Heart left ventricle (tissue), 16 donors: ENCODE data around the gene XDH. TPM values are rescaled to one million over a fixed set of nuclear protein-coding genes. Genes with fewer than 3 reads are reported as not detected.
A peak's percentile ranks its signal among the peaks of the same experiment; 100 is the strongest.

ENCODE experiments used
- ATAC-seq, 4 donors: fragments of 200-7000 bp; cut with Tn5 transposase; one replicate each; pipeline ENCODE4 v1.9.1; 2020 to 2022; ENCODE audit warnings: moderate library complexity in 4 of 4, mild to moderate bottlenecking in 3 of 4, moderate number of reproducible peaks in 1 of 4
- DNase-seq, 5 donors: peaks; one replicate each; pipeline ENCODE4 v3.0.0-alpha.2; 2020
- H3K27ac ChIP-seq, 12 donors: fragments of 200-600 bp; sonication (generic) in 4 of 12; one replicate each; pipeline versions ENCODE4 v1.5.0 to v1.8.0; 2016 to 2022; ENCODE audit warnings: mild to moderate bottlenecking in 2 of 12
- H3K27me3 ChIP-seq, 9 donors: fragments of 200-600 bp; sonication (generic) in 2 of 9; one replicate each; pipeline versions ENCODE4 v1.5.1 to v1.8.0; 2016 to 2022; ENCODE audit warnings: mild to moderate bottlenecking in 3 of 9
- H3K36me3 ChIP-seq, 9 donors: fragments of 200-600 bp; sonication (generic) in 2 of 9; one replicate each; pipeline versions ENCODE4 v1.5.0 to v1.8.0; 2018 to 2022; ENCODE audit warnings: mild to moderate bottlenecking in 2 of 9
- H3K4me1 ChIP-seq, 12 donors: fragments of 200-600 bp; sonication (generic) in 4 of 12; one replicate each; pipeline versions ENCODE4 v1.5.0 to v1.8.0; 2016 to 2022; ENCODE audit warnings: mild to moderate bottlenecking in 3 of 12
- H3K4me3 ChIP-seq, 12 donors: fragments of 200-600 bp; sonication (generic) in 4 of 12; one replicate each; pipeline versions ENCODE4 v1.5.0 to v1.8.0; 2017 to 2022; ENCODE audit warnings: mild to moderate bottlenecking in 9 of 12, moderate library complexity in 4 of 12
- H3K9me3 ChIP-seq, 12 donors: fragments of 200-600 bp; sonication (generic) in 4 of 12; one replicate each; pipeline versions ENCODE4 v1.5.0 to v1.8.0; 2016 to 2022; ENCODE audit warnings: mild to moderate bottlenecking in 1 of 12
- CTCF ChIP-seq, 12 donors: fragments of 200-600 bp; sonication (generic) in 4 of 12; IDR thresholded peaks; one replicate each; pipeline versions ENCODE4 v1.5.0 to v1.8.0; 2018 to 2022; ENCODE audit warnings: antibody characterized with exemption in 12 of 12, mild to moderate bottlenecking in 5 of 12
- POLR2A ChIP-seq, 2 donors: fragments of 450-650 bp; IDR thresholded peaks; one replicate each; pipeline ENCODE4 v1.6.1; 2017; ENCODE audit warnings: antibody characterized with exemption in 2 of 2, mild to moderate bottlenecking in 2 of 2, moderate library complexity in 2 of 2
- WGBS, 4 donors: extraction: QIAGEN DNeasy Blood & Tissue Kit in 2 of 4; methylation state at CpG; one replicate each; pipeline versions ENCODE4 v1.1.5 to v1.1.7; 2013 to 2018; 5-methylcytosine and 5-hydroxymethylcytosine counted together
- intact Hi-C, 10 donors: fragments of 100-400 bp; cut with DNase I; formaldehyde crosslinking; loops; one replicate each; pipeline versions ENCODE4 v1.11.1 to v1.14.2; 2022
- polyA plus RNA-seq, 2 donors: library from polyadenylated mRNA; stranded (reverse); fragments of 200-250 nt; gene quantifications; one replicate each; pipeline ENCODE4 v1.2.3, GENCODE V29; 2013
- total RNA-seq, 9 donors: library from RNA; depleted of rRNA in 2 of 9; stranded (reverse); fragments of >200 nt in 2 of 9; fragmentation: NEBNext Ultra II Directional in 3 of 9; extraction: Animal tissue kit (Norgen Biotek cat#: 25700) in 3 of 9; gene quantifications; one replicate each; pipeline versions ENCODE4 v1.1.0 to v1.2.4, GENCODE V29; 2016 to 2023
- donor health status: ischemic (EF 13 %, LVEDD 7.1; RV severe dilation, severe dysfunction).
- donor health status: healthy with polysubstance abuse.
- donor health status: DM: no; HTN: yes; CAD: no.
- donor health status: DM: no; HTN: no; CAD: no.
- donor health status: ischemic (EF 25% LVEDD 6.9; RV normal size, moderate dysfunction).
- donor health status: ischemic (EF 25% LVEDD 5.7; RV mildly dilated, moderate dysfunction).
- donor health status: healthy.
- donor health status: DM: yes; HTN: yes; CAD: no.
- donor health status: ischemic (EF 35%, LVEDD 5.7; RV mildly dilated, moderate dysfunction).
- donor health status: nonischemic (EF 11% LVEDD 7.7; RV severe dilation, severe dysfunction).
- donor health status: DM: yes; HTN: yes; CAD: no.
- donor health status: PGD.
- donor health status: ischemic (EF 29% LVEDD 5.4; RV normal size, mild dysfunction).
- donor health status: nonischemic (EF 23%, LVEDD 6.1; RV moderate dilation, normal function).

Gene XDH
- total and polyA plus RNA-seq, 11 donors: 0.06 to 0.08 TPM; not detected in 9

DNA sequence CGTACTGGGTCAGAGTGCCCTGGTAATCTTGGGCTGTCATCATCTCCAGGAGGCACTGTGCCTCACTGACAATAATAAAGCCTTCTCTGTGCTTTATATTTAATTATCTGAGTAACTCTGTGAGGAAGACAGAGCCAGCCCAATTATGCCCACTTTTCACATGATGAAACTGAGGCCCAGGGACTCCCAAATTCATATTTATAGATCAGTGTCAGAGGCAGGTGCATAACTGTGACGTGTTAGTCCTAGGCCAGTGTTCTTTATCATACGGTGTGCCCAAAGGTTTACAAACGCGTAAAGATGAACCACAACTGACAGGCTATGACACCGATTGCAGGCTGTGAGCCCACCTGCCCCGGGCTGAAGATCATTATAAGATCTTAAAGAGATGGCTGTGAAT is 65.4 kb downstream of the XDH start:
- Histone ChIP-seq H3K36me3 (no peaks in the 10 kb centered on the region), H3K4me1 (no peaks in the 10 kb centered on the region), H3K27me3 (peaks cover 0 to 10% (median 0%) of the 10 kb centered on the region in 9 donors), H3K4me3 (no peak overlapping the region), H3K9me3 (peaks cover 0 to 5% (median 0%) of the 10 kb centered on the region in 12 donors), H3K27ac (no peak overlapping the region)
- WGBS, 4 donors: 83 to 88% (median 85%) methylated on average over 7 of the region's 7 CpGs
- no peak for TF ChIP-seq POLR2A (IDR thresholded peaks at IDR 0.05)
- no peak for TF ChIP-seq CTCF (IDR thresholded peaks at IDR 0.05)
- intact Hi-C loops: no loop called here
- ATAC-seq (no peak), DNase-seq (no peak)

DNA sequence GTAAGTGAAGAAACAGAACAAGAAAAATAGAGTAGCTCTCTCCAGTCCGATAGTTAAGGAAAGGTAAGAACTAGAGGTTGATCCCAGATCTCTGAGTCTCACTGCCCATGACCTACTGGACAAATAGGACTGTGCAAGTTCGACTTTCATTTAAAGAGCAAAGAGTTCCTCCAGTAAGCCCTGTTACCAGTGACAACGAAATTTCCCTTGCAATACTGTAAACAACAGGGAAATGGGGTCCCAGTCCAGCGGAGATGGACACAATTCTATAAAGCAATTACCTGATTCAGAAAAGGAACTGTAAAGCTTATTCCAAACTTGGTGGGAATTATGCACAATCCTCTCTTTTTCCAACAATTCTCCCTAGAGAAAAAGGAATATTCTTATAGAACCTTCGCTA is 65.9 kb downstream of the XDH start:
- DNase-seq: no peak
- TF ChIP-seq CTCF (IDR thresholded peaks at IDR 0.05): no peak
- TF ChIP-seq POLR2A (IDR thresholded peaks at IDR 0.05): no peak
- 81 to 83% (median 82%) methylated on average over 5 of the region's 5 CpGs for WGBS, 4 donors

DNA sequence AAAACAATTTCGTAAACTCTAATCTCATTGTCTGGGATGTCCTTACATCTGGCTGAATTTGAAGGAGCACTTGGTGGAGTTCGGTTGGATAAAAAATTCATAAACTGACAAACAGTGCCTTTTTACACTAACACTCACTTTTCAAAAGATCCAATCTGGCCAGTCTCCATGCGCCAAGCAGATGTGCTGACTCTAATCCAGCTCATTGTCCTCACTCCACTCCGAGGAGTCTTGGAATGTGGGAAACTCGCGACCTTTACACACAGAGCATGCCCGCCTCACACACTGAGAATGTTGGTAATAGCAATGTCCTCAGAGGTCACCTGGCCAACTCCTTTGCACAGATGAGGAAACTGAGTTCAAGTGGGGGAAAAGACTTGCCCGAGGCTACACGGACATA is 66.8 kb downstream of the XDH start:
- Histone ChIP-seq H3K36me3 (no peaks in the 10 kb centered on the region), H3K4me1 (no peaks in the 10 kb centered on the region), H3K4me3 (no peak overlapping the region), H3K27me3 (peaks cover 0 to 3% (median 0%) of the 10 kb centered on the region in 9 donors), H3K27ac (no peak overlapping the region), H3K9me3 (peaks cover 0 to 5% (median 0%) of the 10 kb centered on the region in 12 donors)
- DNase-seq (no peak), ATAC-seq (peak in 3 of 4 donors; percentile 45 to 55 (median 50))
- no peak for TF ChIP-seq CTCF (IDR thresholded peaks at IDR 0.05)
- no peak for TF ChIP-seq POLR2A (IDR thresholded peaks at IDR 0.05)
- intact Hi-C loops: no loop called here
- 66 to 79% (median 70%) methylated on average over 8 to 9 of the region's 9 CpGs for WGBS, 4 donors

More for the DNA sequence above, 65.9 kb downstream of the XDH start:
- intact Hi-C loops: no loop called here
- ATAC-seq: no peak
- no peak overlapping the region for H3K4me3 ChIP-seq
- H3K36me3 ChIP-seq: no peaks in the 10 kb centered on the region
- H3K27me3 ChIP-seq: peaks cover 0 to 10% (median 0%) of the 10 kb centered on the region in 9 donors
- no peak overlapping the region for H3K27ac ChIP-seq
- H3K4me1 ChIP-seq: no peaks in the 10 kb centered on the region
- H3K9me3 ChIP-seq: peaks cover 0 to 5% (median 0%) of the 10 kb centered on the region in 12 donors

- DNase-seq (peak in 1 of 5 donors; percentile 62), ATAC-seq (peak in 3 of 4 donors; percentile 54 to 62 (median 60))
- Histone ChIP-seq H3K4me1 (no peaks in the 10 kb centered on the region), H3K27ac (no peak overlapping the region), H3K36me3 (no peaks in the 10 kb centered on the region), H3K9me3 (peaks cover 0 to 5% (median 0%) of the 10 kb centered on the region in 12 donors), H3K4me3 (no peak overlapping the region), H3K27me3 (peaks cover 0 to 2% (median 0%) of the 10 kb centered on the region in 9 donors)
- intact Hi-C loops: no loop called here
- no peak for TF ChIP-seq CTCF (IDR thresholded peaks at IDR 0.05)
- no peak for TF ChIP-seq POLR2A (IDR thresholded peaks at IDR 0.05)
- WGBS, 4 donors: 72 to 80% (median 75%) methylated on average over 6 of the region's 6 CpGs
Observed at GRCh38 chr2:31347319-31347718, 67.2 kb downstream of the XDH start.
